ENCODE data around the gene MORN1. TPM values are rescaled to one million over a fixed set of nuclear protein-coding genes. Genes with fewer than 3 reads are reported as not detected.

Gene MORN1
- total RNA-seq, 4 donors from 2014 or later = 5.0 to 14.6 (median 9.2) TPM

DNA sequence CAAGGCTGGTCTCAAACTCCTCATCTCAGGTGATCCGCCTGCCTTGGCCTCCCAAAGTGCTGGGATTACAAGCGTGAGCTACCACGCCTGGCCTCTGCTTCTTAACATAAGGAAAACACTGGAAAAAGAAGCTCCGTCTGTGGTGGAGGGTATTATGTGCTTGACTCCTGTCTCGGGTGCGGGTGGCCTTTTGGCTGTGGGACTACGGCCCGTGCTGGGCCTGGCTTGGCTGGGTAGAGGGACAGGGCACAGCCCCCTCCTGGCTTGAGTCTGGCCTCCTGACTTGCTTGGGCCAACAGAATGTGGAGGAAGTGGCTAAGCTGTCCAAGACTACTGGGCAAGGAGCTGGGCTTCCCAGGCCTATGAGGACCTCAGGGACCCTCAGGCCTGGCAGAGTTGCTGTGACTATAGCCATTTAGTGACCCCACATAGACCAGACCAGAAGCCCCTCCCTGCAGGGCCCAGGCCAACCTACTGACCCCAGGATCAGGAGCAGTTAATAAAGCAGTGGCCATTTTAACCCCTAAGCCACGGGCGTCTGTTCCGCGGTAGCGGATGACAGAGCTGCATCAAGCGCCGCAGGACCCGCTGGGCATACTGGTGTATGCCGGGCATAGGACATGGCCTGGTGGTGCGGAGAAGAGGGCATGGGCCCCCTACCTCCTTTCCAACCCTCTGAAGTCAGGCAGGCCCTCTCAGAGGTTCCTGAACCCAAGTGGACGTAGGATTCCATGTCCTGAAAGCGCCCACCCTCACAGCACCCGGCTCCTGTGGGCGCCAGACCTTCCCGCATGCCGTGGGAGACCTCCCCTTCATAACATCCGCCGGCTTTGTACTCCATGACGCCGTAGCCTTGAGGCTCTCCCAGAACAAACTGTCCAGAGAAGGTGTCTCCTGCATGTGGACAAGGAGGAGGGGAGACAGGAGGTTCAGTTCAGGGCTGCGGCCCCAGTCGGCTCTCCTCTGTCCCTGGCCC is 4.4 kb downstream of the MORN1 start:
- no peak for ATAC-seq
- no peak overlapping the region for H3K27ac ChIP-seq
- no peak overlapping the region for H3K4me3 ChIP-seq
- no peaks in the 10 kb centered on the region for H3K27me3 ChIP-seq
- H3K36me3 ChIP-seq = peaks cover 0 to 18% of the 10 kb centered on the region in 2 donors
- 60 to 81% methylated on average over 1 to 5 of the region's 30 CpGs for WGBS, 2 donors (ENCODE audit: low coverage in 1 of 2)
- H3K9me3 ChIP-seq = no peaks in the 10 kb centered on the region
- peaks cover 0 to 18% (median 8%) of the 10 kb centered on the region in 3 donors for H3K4me1 ChIP-seq
- no peak for TF ChIP-seq POLR2A (IDR thresholded peaks at IDR 0.05)
- TF ChIP-seq, protein P1, sequence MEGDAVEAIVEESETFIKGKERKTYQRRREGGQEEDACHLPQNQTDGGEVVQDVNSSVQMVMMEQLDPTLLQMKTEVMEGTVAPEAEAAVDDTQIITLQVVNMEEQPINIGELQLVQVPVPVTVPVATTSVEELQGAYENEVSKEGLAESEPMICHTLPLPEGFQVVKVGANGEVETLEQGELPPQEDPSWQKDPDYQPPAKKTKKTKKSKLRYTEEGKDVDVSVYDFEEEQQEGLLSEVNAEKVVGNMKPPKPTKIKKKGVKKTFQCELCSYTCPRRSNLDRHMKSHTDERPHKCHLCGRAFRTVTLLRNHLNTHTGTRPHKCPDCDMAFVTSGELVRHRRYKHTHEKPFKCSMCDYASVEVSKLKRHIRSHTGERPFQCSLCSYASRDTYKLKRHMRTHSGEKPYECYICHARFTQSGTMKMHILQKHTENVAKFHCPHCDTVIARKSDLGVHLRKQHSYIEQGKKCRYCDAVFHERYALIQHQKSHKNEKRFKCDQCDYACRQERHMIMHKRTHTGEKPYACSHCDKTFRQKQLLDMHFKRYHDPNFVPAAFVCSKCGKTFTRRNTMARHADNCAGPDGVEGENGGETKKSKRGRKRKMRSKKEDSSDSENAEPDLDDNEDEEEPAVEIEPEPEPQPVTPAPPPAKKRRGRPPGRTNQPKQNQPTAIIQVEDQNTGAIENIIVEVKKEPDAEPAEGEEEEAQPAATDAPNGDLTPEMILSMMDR (IDR thresholded peaks at IDR 0.05) = no peak

DNA sequence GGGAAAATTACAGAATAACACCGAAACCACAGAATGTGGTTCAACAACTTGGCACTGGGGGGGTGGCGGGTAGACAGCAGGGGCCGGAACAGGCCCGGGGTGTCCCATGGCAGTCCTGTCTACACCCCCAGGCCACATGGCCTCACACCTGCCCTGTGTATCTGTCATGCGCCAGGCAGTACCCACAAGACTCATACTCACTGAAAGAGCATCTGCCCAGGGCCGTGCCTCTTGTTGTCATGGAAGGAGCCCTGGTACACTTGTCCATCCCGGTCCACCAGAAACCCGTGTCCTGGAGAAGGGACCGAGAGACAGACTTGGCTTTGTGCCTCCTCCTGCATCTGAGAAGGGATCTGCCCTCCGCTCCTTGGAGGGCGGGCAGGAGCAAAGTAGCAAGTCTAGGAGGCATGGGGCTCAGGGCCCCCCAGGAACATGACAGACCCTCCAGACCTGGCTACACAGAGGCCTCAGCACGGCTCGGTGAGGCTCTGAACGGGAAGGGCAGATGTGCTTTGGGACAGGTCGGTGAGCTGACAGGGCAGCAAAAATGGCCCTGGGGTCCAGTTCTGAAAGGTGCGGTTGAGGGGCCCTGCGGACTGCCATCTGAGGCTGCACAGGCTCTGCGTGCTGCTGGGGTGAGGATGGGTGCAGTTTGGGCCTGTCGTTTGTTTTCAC is 5.6 kb downstream of the MORN1 start:
- no peak for ATAC-seq
- peaks cover 0 to 18% of the 10 kb centered on the region in 2 donors for H3K36me3 ChIP-seq
- H3K27me3 ChIP-seq = no peaks in the 10 kb centered on the region
- no peak overlapping the region for H3K27ac ChIP-seq
- H3K4me1 ChIP-seq = peaks cover 0 to 26% (median 10%) of the 10 kb centered on the region in 3 donors
- H3K9me3 ChIP-seq = no peaks in the 10 kb centered on the region
- TF ChIP-seq EP300 (IDR thresholded peaks at IDR 0.05) = no peak
- TF ChIP-seq, protein P1 (IDR thresholded peaks at IDR 0.05) = no peak
- no peak for TF ChIP-seq POLR2A (IDR thresholded peaks at IDR 0.05)
- TF ChIP-seq POLR2AphosphoS5 (IDR thresholded peaks at IDR 0.05) = no peak
- WGBS, 2 donors (ENCODE audit: low coverage in 1 of 2) = 76 to 90% methylated on average over 5 to 6 of the region's 19 CpGs
- H3K4me3 ChIP-seq = no peak overlapping the region

DNA sequence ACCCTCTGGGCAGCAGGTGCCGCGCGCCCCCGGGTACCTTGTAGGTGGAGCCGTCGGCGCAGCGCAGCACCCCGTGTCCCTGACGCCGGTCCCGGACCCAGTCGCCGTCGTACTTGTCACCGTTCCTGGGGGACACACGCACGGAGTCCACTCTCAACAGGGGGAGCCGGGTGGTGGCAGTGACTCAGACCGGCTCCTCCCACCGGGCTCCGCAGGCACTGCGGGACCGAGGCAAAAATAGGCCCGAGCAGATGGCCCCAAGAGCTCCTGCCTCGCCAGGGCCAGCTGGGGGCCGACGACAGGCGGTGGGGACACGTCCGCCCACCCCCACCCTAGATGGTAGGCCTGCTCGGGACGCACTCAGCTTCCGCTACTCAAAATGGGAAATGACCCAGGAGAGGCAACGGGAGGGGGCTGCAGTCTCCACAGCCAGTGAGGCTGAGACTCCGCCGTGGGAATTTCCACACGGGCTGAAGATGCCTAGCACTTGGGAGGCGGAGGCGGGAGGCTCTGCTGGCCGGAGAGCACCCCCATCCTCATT is 6.3 kb downstream of the MORN1 start:
- TF ChIP-seq POLR2AphosphoS5 (IDR thresholded peaks at IDR 0.05) = no peak
- TF ChIP-seq POLR2A (IDR thresholded peaks at IDR 0.05) = no peak
- no peak for TF ChIP-seq EP300 (IDR thresholded peaks at IDR 0.05)
- TF ChIP-seq, protein P1 (IDR thresholded peaks at IDR 0.05) = no peak
- Histone ChIP-seq H3K9me3 (no peaks in the 10 kb centered on the region), H3K4me1 (peaks cover 0 to 20% (median 5%) of the 10 kb centered on the region in 3 donors), H3K4me3 (no peak overlapping the region), H3K27ac (no peak overlapping the region), H3K27me3 (no peaks in the 10 kb centered on the region), H3K36me3 (peaks cover 0 to 18% of the 10 kb centered on the region in 2 donors)
- 67% methylated on average over 1 of the region's 41 CpGs; no CpG with 5 or more reads in 1 of the 2 donors for WGBS, 2 donors (ENCODE audit: low coverage in 1 of 2)
- no peak for ATAC-seq

DNA sequence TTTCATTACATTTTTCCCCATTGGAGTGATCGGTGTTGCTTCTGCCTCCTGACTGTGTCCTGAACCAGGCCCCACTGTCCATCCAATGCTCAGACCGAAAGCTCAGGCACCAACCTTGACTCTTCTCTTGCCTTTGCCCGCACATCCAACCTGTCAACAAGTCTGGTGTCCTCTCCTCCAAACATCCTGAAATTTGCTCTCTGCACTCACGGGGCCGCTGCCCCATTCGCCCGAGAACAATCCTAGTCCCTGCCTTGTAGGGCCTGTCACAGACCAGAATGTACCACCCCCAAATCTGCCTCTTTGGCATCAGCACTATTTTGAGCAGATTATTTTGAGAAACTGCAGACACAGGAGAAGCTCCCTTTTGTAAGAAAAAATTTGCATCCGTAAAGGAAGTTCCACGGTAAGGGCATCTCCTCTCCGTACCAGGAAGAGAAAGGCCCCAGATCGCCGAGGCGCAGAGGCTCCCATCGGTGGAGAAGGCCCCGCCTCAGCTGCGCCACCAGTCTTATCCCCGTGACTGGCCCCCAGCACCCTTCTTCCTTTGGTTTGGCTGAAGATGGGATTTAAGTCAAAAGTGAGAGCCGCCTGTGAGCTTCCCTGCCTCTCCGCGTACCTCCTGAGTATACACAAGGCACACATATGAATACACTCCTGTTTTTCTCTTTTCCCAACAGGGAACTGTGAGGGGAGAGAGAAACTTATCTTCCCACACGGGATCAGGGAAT is 7.1 kb downstream of the MORN1 start:
- ATAC-seq = no peak
- 70 to 100% methylated on average over 2 to 3 of the region's 21 CpGs for WGBS, 2 donors (ENCODE audit: low coverage in 1 of 2)

More for the DNA sequence above, 7.1 kb downstream of the MORN1 start:
- H3K4me1 ChIP-seq = peaks cover 0 to 18% (median 5%) of the 10 kb centered on the region in 3 donors
- H3K27ac ChIP-seq = no peak overlapping the region
- H3K4me3 ChIP-seq = no peak overlapping the region
- H3K9me3 ChIP-seq = no peaks in the 10 kb centered on the region
- peaks cover 0 to 18% of the 10 kb centered on the region in 2 donors for H3K36me3 ChIP-seq
- TF ChIP-seq, protein P1 (IDR thresholded peaks at IDR 0.05) = no peak
- TF ChIP-seq EP300 (IDR thresholded peaks at IDR 0.05) = no peak
- no peaks in the 10 kb centered on the region for H3K27me3 ChIP-seq

Measured in gastroesophageal sphincter (tissue), 4 donors.